BJ (cell line): ENCODE measurements around the gene DLG5. TPM values are rescaled to one million over a fixed set of nuclear protein-coding genes. Genes with fewer than 3 reads are reported as not detected.

ENCODE experiments used
- CTCF ChIA-PET: fragments of 350-600 bp; formaldehyde crosslinking; extraction: SDS; loops from one replicate; lab custom pipeline; 2021; ENCODE audit warnings: antibody characterized with exemption, inconsistent platforms; lab: Yijun Ruan, JAX
- POLR2A ChIA-PET: fragments of 300-600 bp; sonication (Branson Sonifier 250); formaldehyde crosslinking; extraction: SDS; loops from one replicate; lab custom pipeline; 2021; ENCODE audit warnings: antibody characterized with exemption; lab: Charles Lee
- DNase-seq: peaks from one replicate; pipeline ENCODE4 v3.0.0-alpha.2; 2011; ENCODE audit warnings: low read depth
- H3K27me3 ChIP-seq: 2 replicates; pipeline ENCODE4 v1.6.0; 2011; ENCODE audit warnings: low read length; ENCODE audit not compliant: control insufficient read depth, insufficient read depth
- H3K36me3 ChIP-seq: 2 replicates; pipeline ENCODE4 v1.5.1; 2011; ENCODE audit warnings: low read length; ENCODE audit not compliant: control insufficient read depth, insufficient read depth
- H3K4me3 ChIP-seq: 2 replicates; pipeline ENCODE4 v1.5.1; 2011; ENCODE audit warnings: low read depth, mild to moderate bottlenecking, control low read depth, low read length
- CTCF ChIP-seq: IDR thresholded peaks from 2 replicates; pipeline ENCODE4 v1.5.1; 2011; ENCODE audit warnings: low read depth, mild to moderate bottlenecking, control low read depth, inconsistent platforms, low read length, moderate library complexity; ENCODE audit not compliant: insufficient read depth
- polyA plus RNA-seq: library from polyadenylated mRNA; depleted of rRNA; stranded (reverse); fragments of >200 nt; gene quantifications from 2 replicates; pipeline ENCODE4 v1.2.3, GENCODE V29; 2011

DLG5 gene
- polyA plus RNA-seq, 1 experiment = 21.9 TPM

- Histone ChIP-seq H3K27me3 (no peaks in the 10 kb centered on the region), H3K4me3 (no peak overlapping the region), H3K36me3 (peaks cover 7% of the 10 kb centered on the region)
- no peak for TF ChIP-seq CTCF
- DNase-seq = no peak
- POLR2A ChIA-PET = no interaction called here
- CTCF ChIA-PET = no interaction called here
Measured at GRCh38 chr10:77864151-77864851, 62.3 kb downstream of the DLG5 start.

GRCh38 chr10:77863446-77863845, 63.1 kb downstream of the DLG5 start:
- CTCF ChIA-PET = no interaction called here
- Histone ChIP-seq H3K4me3 (no peak overlapping the region), H3K36me3 (peaks cover 7% of the 10 kb centered on the region), H3K27me3 (no peaks in the 10 kb centered on the region)
- POLR2A ChIA-PET = no interaction called here
- no peak for DNase-seq
- TF ChIP-seq CTCF = no peak

- TF ChIP-seq CTCF = no peak
- Histone ChIP-seq H3K36me3 (peaks cover 8% of the 10 kb centered on the region), H3K27me3 (no peaks in the 10 kb centered on the region), H3K4me3 (no peak overlapping the region)
- POLR2A ChIA-PET = no interaction called here
- no peak for DNase-seq
- CTCF ChIA-PET = interaction anchor here (0.8 kb wide), 1 partner anchor 112 kb away, joined by 3 read pairs; no protein-coding TSS in a partner anchor
Measured at GRCh38 chr10:77862595-77862994, 64.0 kb downstream of the DLG5 start.

GRCh38 chr10:77861366-77861765, 65.2 kb downstream of the DLG5 start:
- ChIA-PET CTCF (interaction anchor here (0.6 to 1.9 kb wide), 2 partner anchors 14 to 31 kb away, joined by 3 to 6 read pairs; no protein-coding TSS in a partner anchor), POLR2A (no interaction called here)
- Histone ChIP-seq H3K27me3 (no peaks in the 10 kb centered on the region), H3K4me3 (no peak overlapping the region), H3K36me3 (peaks cover 5% of the 10 kb centered on the region)
- TF ChIP-seq CTCF = no peak
- DNase-seq = no peak

GRCh38 chr10:77859865-77860282, 66.7 kb downstream of the DLG5 start:
- Histone ChIP-seq H3K4me3 (no peak overlapping the region), H3K36me3 (peaks cover 10% of the 10 kb centered on the region), H3K27me3 (no peaks in the 10 kb centered on the region)
- no peak for DNase-seq
- ChIA-PET CTCF (interaction anchor here (1.1 to 1.9 kb wide), 2 partner anchors 13 to 115 kb away, joined by 3 to 6 read pairs; no protein-coding TSS in a partner anchor), POLR2A (no interaction called here)
- TF ChIP-seq CTCF = no peak
